Mammary epithelial cell (primary cell): Measurements from ENCODE around the gene PRTFDC1.
"Not testable (repeated sequence)": the region's sequence is repeated elsewhere in the genome, so short reads cannot be mapped to it uniquely, and the experiment has no call there.

Experiments used
- EZH2 ChIP-seq: IDR thresholded peaks from 2 replicates; pipeline ENCODE4 v1.6.1; 2012; ENCODE audit warnings: low read length, inconsistent platforms, borderline replicate concordance
- TF ChIP-seq, protein P1 (sequence below), 2 donors: IDR thresholded peaks in 1 of 2; conservative IDR thresholded peaks in 1 of 2; 2 replicates each; pipeline ENCODE4 v1.5.1; 2011 to 2012; ENCODE audit warnings: inconsistent platforms in 2 of 2, low read length in 2 of 2, mild to moderate bottlenecking in 2 of 2, control low read depth in 1 of 2, low read depth in 1 of 2; ENCODE audit not compliant: insufficient read depth in 1 of 2; ENCODE audit errors: extremely low read depth in 1 of 2

DNA sequence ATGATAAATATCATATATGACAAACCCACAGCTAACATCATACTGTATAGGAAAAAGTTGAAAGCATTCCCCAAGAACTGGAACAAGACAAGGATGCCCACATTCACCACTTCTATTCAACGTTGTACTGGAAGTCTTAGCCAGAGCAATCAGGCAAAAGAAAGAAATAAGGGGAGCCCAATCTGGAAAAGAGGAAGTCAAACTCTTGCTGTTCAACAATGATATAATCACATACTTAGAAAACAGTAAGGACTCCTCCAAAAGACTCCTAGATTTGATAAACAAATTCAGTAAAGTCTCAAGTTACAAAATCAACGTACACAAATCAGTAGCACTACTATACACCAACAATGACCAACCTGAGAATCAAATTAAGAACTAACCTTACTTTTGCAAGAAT is 114.6 kb downstream of the PRTFDC1 start:
- TF ChIP-seq, protein P1, sequence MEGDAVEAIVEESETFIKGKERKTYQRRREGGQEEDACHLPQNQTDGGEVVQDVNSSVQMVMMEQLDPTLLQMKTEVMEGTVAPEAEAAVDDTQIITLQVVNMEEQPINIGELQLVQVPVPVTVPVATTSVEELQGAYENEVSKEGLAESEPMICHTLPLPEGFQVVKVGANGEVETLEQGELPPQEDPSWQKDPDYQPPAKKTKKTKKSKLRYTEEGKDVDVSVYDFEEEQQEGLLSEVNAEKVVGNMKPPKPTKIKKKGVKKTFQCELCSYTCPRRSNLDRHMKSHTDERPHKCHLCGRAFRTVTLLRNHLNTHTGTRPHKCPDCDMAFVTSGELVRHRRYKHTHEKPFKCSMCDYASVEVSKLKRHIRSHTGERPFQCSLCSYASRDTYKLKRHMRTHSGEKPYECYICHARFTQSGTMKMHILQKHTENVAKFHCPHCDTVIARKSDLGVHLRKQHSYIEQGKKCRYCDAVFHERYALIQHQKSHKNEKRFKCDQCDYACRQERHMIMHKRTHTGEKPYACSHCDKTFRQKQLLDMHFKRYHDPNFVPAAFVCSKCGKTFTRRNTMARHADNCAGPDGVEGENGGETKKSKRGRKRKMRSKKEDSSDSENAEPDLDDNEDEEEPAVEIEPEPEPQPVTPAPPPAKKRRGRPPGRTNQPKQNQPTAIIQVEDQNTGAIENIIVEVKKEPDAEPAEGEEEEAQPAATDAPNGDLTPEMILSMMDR (conservative IDR thresholded peaks at IDR 0.05 in 1 of 2, IDR thresholded peaks at IDR 0.05 in 1 of 2; ENCODE audit: extremely low read depth in 1 of 2, insufficient read depth in 1 of 2, low read depth in 1 of 2, low read length in 2 of 2), result not testable (repeated sequence)
- TF ChIP-seq EZH2, result not testable (repeated sequence)
